Transverse colon (tissue), 4 donors: ENCODE measurements around the gene RNF6. TPM values are rescaled to one million over a fixed set of nuclear protein-coding genes. Genes with fewer than 3 reads are reported as not detected.

Experiments
- DNase-seq: peaks from one replicate; pipeline ENCODE4 v3.0.0-alpha.2; 2019
- H3K27ac ChIP-seq, 4 donors: fragments of 200-600 bp; sonication (generic); 2 replicates each; pipeline ENCODE4 v1.5.1; 2016 to 2018; ENCODE audit warnings: inconsistent platforms in 4 of 4
- H3K27me3 ChIP-seq: fragments of 200-600 bp; sonication (generic); 2 replicates; pipeline ENCODE4 v1.5.1; 2017; ENCODE audit warnings: inconsistent platforms
- H3K36me3 ChIP-seq, 4 donors: fragments of 200-600 bp; sonication (generic); 2 replicates each; pipeline ENCODE4 v1.5.1; 2017 to 2019; ENCODE audit warnings: inconsistent platforms in 4 of 4
- H3K4me1 ChIP-seq, 4 donors: fragments of 200-600 bp; sonication (generic); 2 replicates each; pipeline ENCODE4 v1.5.1; 2017 to 2020; ENCODE audit warnings: inconsistent platforms in 4 of 4
- H3K4me3 ChIP-seq, 4 donors: fragments of 200-600 bp; sonication (generic); 1 replicate in 1 of 4; 2 replicates in 3 of 4; pipeline versions ENCODE4 v1.5.1 to v1.6.1; 2017 to 2019; ENCODE audit warnings: inconsistent platforms in 4 of 4
- H3K9me3 ChIP-seq, 2 donors: fragments of 200-600 bp; sonication (generic); 2 replicates each; pipeline ENCODE4 v1.5.1; 2017 to 2019; ENCODE audit warnings: inconsistent platforms in 2 of 2
- EP300 ChIP-seq: sonication (generic); formaldehyde crosslinking; IDR thresholded peaks from one replicate; pipeline ENCODE4 v1.6.1; 2017; ENCODE audit warnings: antibody characterized with exemption, low read depth
- POLR2A ChIP-seq: fragments of 450-650 bp; IDR thresholded peaks from one replicate; pipeline ENCODE4 v1.6.1; 2016; ENCODE audit warnings: antibody characterized with exemption, mild to moderate bottlenecking, moderate library complexity
- POLR2AphosphoS5 ChIP-seq, 3 donors: sonication (generic); formaldehyde crosslinking; IDR thresholded peaks; one replicate each; pipeline ENCODE4 v1.6.1; 2016; ENCODE audit warnings: antibody characterized with exemption in 3 of 3
- WGBS, 2 donors: methylation state at CpG; one replicate each; pipeline ENCODE4 v1.1.5; 2018; ENCODE audit warnings: low coverage in 1 of 2; 5-methylcytosine and 5-hydroxymethylcytosine counted together
- in situ Hi-C, 4 donors: fragments of 200-750 bp; cut with MboI; loops; one replicate each; pipeline versions ENCODE4 v1.15.0 to v1.15.1; 2017; ENCODE audit warnings: low sequenced_read_pairs in 3 of 4, low pct_ligation_motif_present in 1 of 4, low pct_unique_long_range_greater_than_20kb in 1 of 4
- intact Hi-C: fragments of 100-400 bp; cut with DNase I; formaldehyde crosslinking; loops from one replicate; pipeline ENCODE4 v1.15.1; 2023; ENCODE audit warnings: low total_unique reads
- total RNA-seq, 4 donors: library from RNA; depleted of rRNA; stranded (reverse); fragments of >200 nt; gene quantifications; one replicate each; pipeline ENCODE4 v1.1.0, GENCODE V29; 2016
- TF ChIP-seq, protein P1 (sequence below), 5 experiments: fragments of 200-600 bp in 3 of 5; fragments of 450-650 bp in 2 of 5; sonication (generic) in 3 of 5; IDR thresholded peaks; 1 replicate in 2 of 5; 2 replicates in 3 of 5; pipeline ENCODE4 v1.5.1; 2016 to 2017; ENCODE audit warnings: antibody characterized with exemption in 5 of 5, inconsistent platforms in 3 of 5, mild to moderate bottlenecking in 2 of 5, moderate library complexity in 1 of 5

RNF6 gene
- total RNA-seq, 4 donors from 2014 or later, result 10.1 to 26.4 (median 24.5) TPM

DNA sequence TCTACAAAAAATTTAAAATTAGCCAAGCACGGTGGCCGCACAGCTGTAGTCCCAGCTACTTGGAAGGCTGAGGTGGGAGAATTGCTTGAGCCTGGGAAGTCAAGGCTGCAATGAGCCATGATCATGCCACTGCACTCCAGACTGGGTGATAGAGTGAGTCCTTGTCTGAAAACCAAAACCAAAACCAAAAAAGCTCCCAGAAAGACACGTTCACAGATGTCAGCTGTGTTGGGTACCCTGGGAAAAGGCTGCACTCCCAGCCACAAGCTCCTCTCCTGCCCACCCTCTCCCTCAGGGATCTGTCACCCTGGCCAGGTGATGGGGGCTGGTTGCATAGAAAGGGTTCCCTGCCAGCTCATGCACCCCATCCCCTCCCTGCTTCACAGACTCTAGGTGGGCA, 53.3 kb downstream of the RNF6 start:
- WGBS, 2 donors, result 72% methylated on average over 3 of the region's 3 CpGs; no CpG with 5 or more reads in 1 of the 2 donors

GRCh38 chr13:26168237-26168814, 53.8 kb downstream of the RNF6 start:
- no peak for DNase-seq
- Histone ChIP-seq H3K9me3 (no peaks in the 10 kb centered on the region), H3K4me3 (no peak overlapping the region), H3K36me3 (no peaks in the 10 kb centered on the region), H3K27me3 (no peaks in the 10 kb centered on the region), H3K4me1 (no peaks in the 10 kb centered on the region), H3K27ac (no peak overlapping the region)
- in situ Hi-C loops (no loop called here), intact Hi-C loops (no loop called here)
- 63 to 74% methylated on average over 5 to 6 of the region's 6 CpGs for WGBS, 2 donors
- no peak for TF ChIP-seq EP300
- no peak for TF ChIP-seq POLR2A
- TF ChIP-seq, protein P1, sequence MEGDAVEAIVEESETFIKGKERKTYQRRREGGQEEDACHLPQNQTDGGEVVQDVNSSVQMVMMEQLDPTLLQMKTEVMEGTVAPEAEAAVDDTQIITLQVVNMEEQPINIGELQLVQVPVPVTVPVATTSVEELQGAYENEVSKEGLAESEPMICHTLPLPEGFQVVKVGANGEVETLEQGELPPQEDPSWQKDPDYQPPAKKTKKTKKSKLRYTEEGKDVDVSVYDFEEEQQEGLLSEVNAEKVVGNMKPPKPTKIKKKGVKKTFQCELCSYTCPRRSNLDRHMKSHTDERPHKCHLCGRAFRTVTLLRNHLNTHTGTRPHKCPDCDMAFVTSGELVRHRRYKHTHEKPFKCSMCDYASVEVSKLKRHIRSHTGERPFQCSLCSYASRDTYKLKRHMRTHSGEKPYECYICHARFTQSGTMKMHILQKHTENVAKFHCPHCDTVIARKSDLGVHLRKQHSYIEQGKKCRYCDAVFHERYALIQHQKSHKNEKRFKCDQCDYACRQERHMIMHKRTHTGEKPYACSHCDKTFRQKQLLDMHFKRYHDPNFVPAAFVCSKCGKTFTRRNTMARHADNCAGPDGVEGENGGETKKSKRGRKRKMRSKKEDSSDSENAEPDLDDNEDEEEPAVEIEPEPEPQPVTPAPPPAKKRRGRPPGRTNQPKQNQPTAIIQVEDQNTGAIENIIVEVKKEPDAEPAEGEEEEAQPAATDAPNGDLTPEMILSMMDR (IDR thresholded peaks at IDR 0.05), result no peak
- TF ChIP-seq POLR2AphosphoS5 (IDR thresholded peaks at IDR 0.05), result no peak

More for the DNA sequence above, 53.3 kb downstream of the RNF6 start:
- TF ChIP-seq POLR2A (no peak), EP300 (no peak), POLR2AphosphoS5 (IDR thresholded peaks at IDR 0.05) (no peak)
- TF ChIP-seq, protein P1 (IDR thresholded peaks at IDR 0.05), result no peak
- in situ Hi-C loops, result no loop called here
- Histone ChIP-seq H3K27ac (no peak overlapping the region), H3K27me3 (no peaks in the 10 kb centered on the region), H3K9me3 (no peaks in the 10 kb centered on the region), H3K36me3 (no peaks in the 10 kb centered on the region), H3K4me3 (no peak overlapping the region), H3K4me1 (no peaks in the 10 kb centered on the region)
- intact Hi-C loops, result no loop called here
- DNase-seq, result no peak

DNA sequence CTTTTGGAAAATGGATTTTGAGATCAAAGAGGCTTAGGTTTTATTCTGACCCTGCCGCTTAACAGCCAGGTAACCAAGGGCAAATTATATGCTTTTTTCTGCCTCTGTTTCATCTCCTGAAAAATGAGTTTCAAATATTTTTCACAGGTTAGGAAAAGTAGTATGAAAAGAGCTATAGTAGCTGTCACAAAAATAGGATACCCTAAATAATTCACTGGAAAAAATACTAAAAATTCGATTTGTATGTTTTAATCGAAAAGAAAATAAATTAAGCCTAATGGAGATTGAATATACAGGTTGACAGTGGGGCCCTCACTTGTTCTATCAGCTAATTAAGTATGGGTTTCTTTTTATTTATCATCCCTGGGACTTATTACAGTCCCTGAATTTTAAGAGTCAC, 58.3 kb downstream of the RNF6 start:
- Histone ChIP-seq H3K27ac (no peak overlapping the region), H3K9me3 (no peaks in the 10 kb centered on the region), H3K4me1 (no peaks in the 10 kb centered on the region), H3K36me3 (no peaks in the 10 kb centered on the region), H3K27me3 (no peaks in the 10 kb centered on the region), H3K4me3 (no peak overlapping the region)
- 77% methylated on average over 3 of the region's 3 CpGs for WGBS, 2 donors
- in situ Hi-C loops, result no loop called here
- DNase-seq, result no peak
- intact Hi-C loops, result no loop called here
- TF ChIP-seq EP300 (no peak), POLR2AphosphoS5 (IDR thresholded peaks at IDR 0.05) (no peak), POLR2A (no peak)
- TF ChIP-seq, protein P1 (IDR thresholded peaks at IDR 0.05), result no peak

Other genes with a start within 250 kb of the RNF6 start
- gene SHISA2, start 170.3 kb downstream of the RNF6 start, total RNA-seq, result not detected
- 10 to 100 TPM in 3 of 4 donors, 1 to 10 TPM in 1; 8.6 to 37.4 (median 22.3) TPM for gene CDK8, start 31.8 kb upstream of the RNF6 start, total RNA-seq